Mucosa of descending colon (tissue), 3 donors: ENCODE results near the gene CNTNAP2. TPM values are rescaled to one million over a fixed set of nuclear protein-coding genes. Genes with fewer than 3 reads are reported as not detected.

Source experiments
- ATAC-seq: fragments of 200-7000 bp; cut with Tn5 transposase; one replicate; pipeline ENCODE4 v1.9.1; 2020; ENCODE audit warnings: mild to moderate bottlenecking, moderate library complexity
- DNase-seq, 3 donors: peaks; one replicate each; pipeline ENCODE4 v3.0.0-alpha.2; 2020
- H3K36me3 ChIP-seq: fragments of 200-600 bp; one replicate; pipeline ENCODE4 v1.8.0; 2021; ENCODE audit warnings: low read depth, mild to moderate bottlenecking
- H3K4me1 ChIP-seq: fragments of 200-600 bp; one replicate; pipeline ENCODE4 v1.8.0; 2021; ENCODE audit warnings: low read depth, mild to moderate bottlenecking
- H3K4me3 ChIP-seq: fragments of 200-600 bp; one replicate; pipeline ENCODE4 v1.8.0; 2021; ENCODE audit warnings: mild to moderate bottlenecking
- H3K9me3 ChIP-seq: fragments of 200-600 bp; one replicate; pipeline ENCODE4 v1.8.0; 2021; ENCODE audit warnings: mild to moderate bottlenecking
- intact Hi-C, 2 donors: fragments of 100-400 bp; cut with DNase I in 1 of 2; cut with micrococcal nuclease in 1 of 2; formaldehyde crosslinking; loops; one replicate each; pipeline versions ENCODE4 v1.11.0 to v1.11.1; 2022; cut with DNase I, micrococcal nuclease
- total RNA-seq, 3 donors: library from RNA; stranded (reverse); fragmentation: NEBNext Ultra II Directional in 2 of 3; extraction: Animal tissue kit (Norgen Biotek cat#: 25700) in 2 of 3; gene quantifications; one replicate each; pipeline versions ENCODE4 v1.2.1 to v1.2.4, GENCODE V29; 2021 to 2023
- TF ChIP-seq, protein P1 (sequence below): fragments of 200-600 bp; IDR thresholded peaks from one replicate; pipeline ENCODE4 v1.8.0; 2022; ENCODE audit warnings: antibody characterized with exemption, mild to moderate bottlenecking
- donor health status: DM: no; HTN: no; CAD: no; lungs with moderate emphysema.
- donor health status: DM: no; HTN: no; CAD: no.
- donor health status: DM: no; HTN: yes; CAD: no.

CNTNAP2 gene
- total RNA-seq, 3 donors from 2014 or later: 3.1 to 5.9 (median 4.2) TPM

- DNase-seq: no peak
- H3K4me3 ChIP-seq: no peak overlapping the region
- H3K9me3 ChIP-seq: no peaks in the 10 kb centered on the region
- H3K4me1 ChIP-seq: no peaks in the 10 kb centered on the region
- TF ChIP-seq, protein P1, sequence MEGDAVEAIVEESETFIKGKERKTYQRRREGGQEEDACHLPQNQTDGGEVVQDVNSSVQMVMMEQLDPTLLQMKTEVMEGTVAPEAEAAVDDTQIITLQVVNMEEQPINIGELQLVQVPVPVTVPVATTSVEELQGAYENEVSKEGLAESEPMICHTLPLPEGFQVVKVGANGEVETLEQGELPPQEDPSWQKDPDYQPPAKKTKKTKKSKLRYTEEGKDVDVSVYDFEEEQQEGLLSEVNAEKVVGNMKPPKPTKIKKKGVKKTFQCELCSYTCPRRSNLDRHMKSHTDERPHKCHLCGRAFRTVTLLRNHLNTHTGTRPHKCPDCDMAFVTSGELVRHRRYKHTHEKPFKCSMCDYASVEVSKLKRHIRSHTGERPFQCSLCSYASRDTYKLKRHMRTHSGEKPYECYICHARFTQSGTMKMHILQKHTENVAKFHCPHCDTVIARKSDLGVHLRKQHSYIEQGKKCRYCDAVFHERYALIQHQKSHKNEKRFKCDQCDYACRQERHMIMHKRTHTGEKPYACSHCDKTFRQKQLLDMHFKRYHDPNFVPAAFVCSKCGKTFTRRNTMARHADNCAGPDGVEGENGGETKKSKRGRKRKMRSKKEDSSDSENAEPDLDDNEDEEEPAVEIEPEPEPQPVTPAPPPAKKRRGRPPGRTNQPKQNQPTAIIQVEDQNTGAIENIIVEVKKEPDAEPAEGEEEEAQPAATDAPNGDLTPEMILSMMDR: no peak
- intact Hi-C loops: no loop called here
- no peak for ATAC-seq
- H3K36me3 ChIP-seq: no peaks in the 10 kb centered on the region
Observed at GRCh38 chr7:147509541-147510200, 1393.1 kb downstream of the CNTNAP2 start.

- H3K4me3 ChIP-seq: no peak overlapping the region
- no peaks in the 10 kb centered on the region for H3K36me3 ChIP-seq
- intact Hi-C loops: no loop called here
- H3K9me3 ChIP-seq: no peaks in the 10 kb centered on the region
- no peaks in the 10 kb centered on the region for H3K4me1 ChIP-seq
- no peak for ATAC-seq
- no peak for DNase-seq
- TF ChIP-seq, protein P1: no peak
Observed at GRCh38 chr7:147510201-147510542, 1393.6 kb downstream of the CNTNAP2 start.

DNA sequence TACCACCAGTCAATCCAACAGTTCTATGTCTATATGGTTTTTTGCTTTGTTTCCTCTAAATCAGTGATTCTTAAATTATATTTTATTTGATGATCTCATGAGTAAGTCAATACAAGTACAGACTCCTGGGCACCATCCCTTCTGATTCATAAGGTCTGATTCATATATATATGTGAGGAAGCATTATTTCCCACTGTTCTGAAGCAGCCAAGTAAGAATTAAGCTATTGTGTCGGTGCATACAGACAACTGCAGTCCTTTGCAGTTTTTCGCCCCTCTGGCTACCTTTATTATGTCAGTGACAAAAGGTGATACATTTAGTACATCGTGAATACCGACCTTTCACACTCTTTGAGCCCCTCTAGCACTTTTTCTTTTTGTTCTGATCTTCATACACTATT lies 1394.3 kb downstream of the CNTNAP2 start:
- no peak for ATAC-seq
- Histone ChIP-seq H3K4me3 (no peak overlapping the region), H3K9me3 (no peaks in the 10 kb centered on the region), H3K36me3 (no peaks in the 10 kb centered on the region), H3K4me1 (no peaks in the 10 kb centered on the region)
- intact Hi-C loops: no loop called here
- DNase-seq: no peak
- TF ChIP-seq, protein P1: no peak

- H3K36me3 ChIP-seq: no peaks in the 10 kb centered on the region
- TF ChIP-seq, protein P1: no peak
- no peak for DNase-seq
Observed at GRCh38 chr7:147513451-147513850, 1396.8 kb downstream of the CNTNAP2 start.

DNA sequence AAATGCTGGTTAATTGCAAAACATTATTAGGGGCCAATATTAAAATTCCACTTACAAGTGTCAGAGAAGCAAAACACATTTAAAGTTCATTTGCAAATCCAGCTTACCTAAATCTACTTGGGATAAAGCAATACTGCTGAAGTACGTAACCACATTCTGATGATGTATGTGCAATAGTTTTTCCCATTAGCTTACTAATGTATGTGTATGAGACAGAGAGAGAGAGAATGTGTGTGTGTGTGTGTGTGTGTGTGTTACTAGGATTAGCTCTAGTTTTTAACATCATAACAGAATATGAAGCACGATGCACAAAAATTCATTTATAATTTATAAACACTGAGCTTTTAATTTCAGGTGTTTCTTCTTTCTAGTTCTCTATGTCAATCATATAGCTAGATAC lies 1399.8 kb downstream of the CNTNAP2 start:
- ATAC-seq (no peak), DNase-seq (no peak)
- intact Hi-C loops: no loop called here
- TF ChIP-seq, protein P1: no peak
- Histone ChIP-seq H3K36me3 (no peaks in the 10 kb centered on the region), H3K4me3 (no peak overlapping the region), H3K9me3 (no peaks in the 10 kb centered on the region), H3K4me1 (no peaks in the 10 kb centered on the region)

More at GRCh38 chr7:147513451-147513850, 1396.8 kb downstream of the CNTNAP2 start:
- ATAC-seq: no peak
- Histone ChIP-seq H3K4me1 (no peaks in the 10 kb centered on the region), H3K9me3 (no peaks in the 10 kb centered on the region), H3K4me3 (no peak overlapping the region)
- intact Hi-C loops: no loop called here

- intact Hi-C loops: no loop called here
- Histone ChIP-seq H3K36me3 (no peaks in the 10 kb centered on the region), H3K9me3 (no peaks in the 10 kb centered on the region), H3K4me3 (no peak overlapping the region), H3K4me1 (no peaks in the 10 kb centered on the region)
- DNase-seq: no peak
- no peak for ATAC-seq
- TF ChIP-seq, protein P1: no peak
Observed at GRCh38 chr7:147519062-147519461, 1402.5 kb downstream of the CNTNAP2 start.
